IPS-20b (cell line): ENCODE data around the gene MYL6B.
A peak's percentile ranks its signal among the peaks of the same experiment; 100 is the strongest.

Source experiments
- H3K27ac ChIP-seq: one replicate; pipeline ENCODE4 v1.5.1; 2013; ENCODE audit warnings: low read length
- H3K27me3 ChIP-seq: 2 replicates; pipeline ENCODE4 v1.6.1; 2013; ENCODE audit warnings: mild to moderate bottlenecking, low read length, inconsistent platforms; ENCODE audit not compliant: insufficient read depth
- H3K36me3 ChIP-seq: 2 replicates; pipeline ENCODE4 v1.6.1; 2013; ENCODE audit warnings: low read depth, mild to moderate bottlenecking, inconsistent platforms, low read length, moderate library complexity; ENCODE audit not compliant: insufficient read depth
- H3K4me1 ChIP-seq: 2 replicates; pipeline ENCODE4 v1.6.1; 2013; ENCODE audit warnings: mild to moderate bottlenecking, control low read depth, inconsistent platforms, low read length, moderate library complexity; ENCODE audit not compliant: insufficient read depth
- H3K4me3 ChIP-seq: 2 replicates; pipeline ENCODE4 v1.5.1; 2013; ENCODE audit warnings: mild to moderate bottlenecking, low read length, inconsistent platforms
- H3K9ac ChIP-seq: 2 replicates; pipeline ENCODE4 v1.6.1; 2013; ENCODE audit warnings: low read depth, mild to moderate bottlenecking, inconsistent platforms, low read length, moderate library complexity
- H3K9me3 ChIP-seq: 2 replicates; pipeline ENCODE4 v1.6.1; 2013; ENCODE audit warnings: mild to moderate bottlenecking, low read depth, low read length, inconsistent platforms; ENCODE audit not compliant: insufficient read depth

MYL6B gene

GRCh38 chr12:56143870-56144269 is 8.5 kb upstream of the MYL6B start:
- no peaks in the 10 kb centered on the region for H3K9me3 ChIP-seq
- H3K36me3 ChIP-seq, result peaks cover 63% of the 10 kb centered on the region
- no peaks in the 10 kb centered on the region for H3K4me1 ChIP-seq
- no peaks in the 10 kb centered on the region for H3K27me3 ChIP-seq
- H3K9ac ChIP-seq, result no peak overlapping the region
- H3K4me3 ChIP-seq, result no peak overlapping the region
- no peak overlapping the region for H3K27ac ChIP-seq

GRCh38 chr12:56145217-56145616 is 7.2 kb upstream of the MYL6B start:
- H3K4me1 ChIP-seq, result no peaks in the 10 kb centered on the region
- H3K4me3 ChIP-seq, result no peak overlapping the region
- H3K9me3 ChIP-seq, result no peaks in the 10 kb centered on the region
- no peaks in the 10 kb centered on the region for H3K27me3 ChIP-seq
- no peak overlapping the region for H3K27ac ChIP-seq
- H3K9ac ChIP-seq, result no peak overlapping the region
- H3K36me3 ChIP-seq, result peaks cover 54% of the 10 kb centered on the region

DNA sequence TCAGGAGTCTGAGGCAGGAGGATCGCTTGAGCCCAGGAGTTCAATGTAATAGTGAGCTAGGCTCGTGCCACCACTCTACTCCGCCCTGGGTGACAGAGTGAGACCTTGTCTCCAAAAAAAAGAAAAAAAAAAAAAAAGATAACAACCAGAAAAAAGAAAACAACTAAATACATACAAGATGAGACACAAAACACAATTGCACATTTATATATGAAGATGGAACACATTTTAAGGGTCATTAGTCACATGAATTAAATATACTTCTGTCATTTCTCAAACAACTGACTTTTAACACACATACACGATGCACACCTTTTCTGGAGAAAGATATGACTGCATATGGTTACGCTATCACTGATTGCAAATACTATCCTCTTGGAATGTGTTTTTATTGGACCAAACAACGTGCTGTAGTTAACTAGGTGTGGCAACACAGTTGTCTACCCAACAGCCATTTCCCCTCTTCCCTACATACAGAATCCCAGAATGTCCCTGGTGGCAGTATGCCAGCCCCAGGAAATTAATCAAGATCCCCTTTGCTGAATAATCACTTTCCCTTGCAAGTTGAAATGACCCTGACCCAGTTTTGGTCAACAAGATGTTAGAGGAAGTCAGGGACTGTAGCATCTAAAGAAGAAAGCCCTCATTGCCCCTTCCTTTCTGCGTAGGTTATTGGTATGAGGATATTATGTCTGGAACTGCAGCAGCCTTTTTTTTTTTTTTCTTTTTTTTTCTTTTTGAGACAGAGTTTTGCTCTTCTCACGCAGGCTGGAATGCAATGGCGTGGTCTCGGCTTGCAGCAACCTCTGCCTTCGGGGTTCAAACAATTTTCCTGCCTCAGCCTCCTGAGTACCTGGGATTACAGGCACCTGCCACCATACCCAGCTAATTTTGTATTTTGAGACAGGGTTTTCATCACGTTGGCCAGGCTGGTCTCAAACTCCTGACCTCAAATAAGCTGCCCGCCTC is 5.6 kb upstream of the MYL6B start:
- Histone ChIP-seq H3K9ac (no peak overlapping the region), H3K4me1 (0 out of 2 replicates have a peak, but pooled peaks cover 3% of the 10 kb centered on the region), H3K27ac (no peak overlapping the region), H3K27me3 (no peaks in the 10 kb centered on the region), H3K9me3 (no peaks in the 10 kb centered on the region), H3K36me3 (peaks cover 42% of the 10 kb centered on the region), H3K4me3 (no peak overlapping the region)

- Histone ChIP-seq H3K9me3 (no peaks in the 10 kb centered on the region), H3K36me3 (peaks cover 21% of the 10 kb centered on the region), H3K27ac (no peak overlapping the region), H3K4me1 (peaks cover 6% of the 10 kb centered on the region; the same call in 1 of the 2 replicates), H3K9ac (no peak overlapping the region), H3K4me3 (no peak overlapping the region), H3K27me3 (no peaks in the 10 kb centered on the region)
Measured at GRCh38 chr12:56150563-56150962, 1.8 kb upstream of the MYL6B start.

- Histone ChIP-seq H3K27ac (peak overlapping the region; percentile 44), H3K4me3 (peak overlapping the region; percentile 78), H3K27me3 (no peaks in the 10 kb centered on the region), H3K36me3 (peaks cover 24% of the 10 kb centered on the region), H3K9ac (peak overlapping the region; percentile 87), H3K9me3 (no peaks in the 10 kb centered on the region), H3K4me1 (peaks cover 6% of the 10 kb centered on the region; the same call in 1 of the 2 replicates)
Measured at GRCh38 chr12:56151672-56152131, 685 bp upstream of the MYL6B start.

DNA sequence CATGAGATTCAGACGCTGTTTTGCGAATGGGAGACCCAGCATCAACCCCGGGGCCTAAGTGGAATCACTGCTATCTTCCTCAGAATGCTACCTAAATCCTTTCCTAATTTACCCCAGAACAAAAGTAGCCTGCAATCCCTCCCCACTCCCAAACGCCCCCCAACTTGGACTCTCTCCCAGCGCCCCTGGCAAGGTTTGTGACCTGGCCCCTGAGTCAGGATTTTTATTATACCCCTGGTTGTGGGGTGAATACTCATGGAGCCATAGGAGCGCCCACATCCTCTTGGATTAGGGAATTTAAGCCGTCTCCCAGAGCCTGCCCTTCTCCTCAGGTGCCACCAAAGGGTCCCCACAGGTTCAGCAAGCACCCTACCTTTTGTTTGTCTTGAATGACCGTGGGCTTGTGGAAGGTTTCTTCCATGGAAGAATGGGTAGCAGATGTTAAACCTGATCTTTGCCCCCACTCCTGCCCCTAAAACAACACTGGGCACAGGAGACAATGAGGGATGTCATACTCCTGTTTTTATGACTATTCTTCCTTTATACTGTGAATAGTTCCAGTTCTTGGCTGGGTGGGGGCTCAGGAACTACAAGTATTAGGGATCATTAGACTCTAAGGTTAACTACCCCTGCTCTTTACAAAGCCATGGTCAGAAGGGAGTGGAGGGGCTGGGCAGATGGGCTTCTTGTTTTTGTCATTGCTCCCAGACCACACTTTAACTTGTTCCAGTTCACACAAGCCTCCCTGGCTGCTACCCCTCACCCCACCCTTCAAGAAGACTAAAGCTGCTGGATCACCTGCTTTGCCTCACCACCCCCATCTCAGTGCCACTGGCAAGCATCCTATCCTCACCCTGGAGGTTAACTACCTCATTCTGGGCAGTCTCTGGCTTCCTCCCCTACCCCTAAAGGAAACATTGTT is 630 bp downstream of the MYL6B start:
- Histone ChIP-seq H3K27ac (no peak overlapping the region), H3K4me1 (peaks cover 6% of the 10 kb centered on the region; the same call in 1 of the 2 replicates)

DNA sequence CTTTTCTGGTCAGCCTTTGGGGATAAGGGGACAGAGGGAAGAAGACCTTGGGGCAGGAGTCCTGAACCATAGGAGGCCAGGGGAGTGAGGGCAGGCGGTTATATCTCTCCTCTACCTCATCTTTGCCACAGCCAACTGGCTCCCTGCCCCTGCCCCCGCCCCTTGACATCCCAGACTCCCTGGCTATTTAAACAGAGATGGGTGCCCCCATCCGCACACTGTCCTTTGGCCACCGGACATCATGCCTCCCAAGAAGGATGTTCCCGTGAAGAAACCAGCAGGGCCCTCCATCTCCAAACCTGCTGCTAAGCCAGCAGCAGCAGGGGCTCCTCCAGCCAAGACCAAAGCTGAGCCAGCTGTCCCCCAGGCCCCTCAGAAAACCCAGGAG is 1.3 kb downstream of the MYL6B start:
- H3K27ac ChIP-seq, result no peak overlapping the region
- peak overlapping the region; percentile 87; the same call in 1 of the 2 replicates for H3K9ac ChIP-seq
- H3K36me3 ChIP-seq, result peaks cover 24% of the 10 kb centered on the region
- no peaks in the 10 kb centered on the region for H3K9me3 ChIP-seq
- peak overlapping the region; percentile 78; the same call in 1 of the 2 replicates for H3K4me3 ChIP-seq
- H3K27me3 ChIP-seq, result no peaks in the 10 kb centered on the region
- H3K4me1 ChIP-seq, result peaks cover 6% of the 10 kb centered on the region; the same call in 1 of the 2 replicates

More for the DNA sequence above, 630 bp downstream of the MYL6B start:
- Histone ChIP-seq H3K9ac (peak overlapping the region; percentile 87; the same call in 1 of the 2 replicates), H3K36me3 (peaks cover 24% of the 10 kb centered on the region), H3K9me3 (no peaks in the 10 kb centered on the region), H3K27me3 (no peaks in the 10 kb centered on the region), H3K4me3 (peak overlapping the region; percentile 78)

- Histone ChIP-seq H3K9ac (no peak overlapping the region), H3K27ac (no peak overlapping the region), H3K36me3 (peaks cover 27% of the 10 kb centered on the region), H3K4me3 (no peak overlapping the region), H3K9me3 (no peaks in the 10 kb centered on the region), H3K27me3 (no peaks in the 10 kb centered on the region), H3K4me1 (peaks cover 6% of the 10 kb centered on the region; the same call in 1 of the 2 replicates)
Measured at GRCh38 chr12:56154246-56154771, 1.9 kb downstream of the MYL6B start.

DNA sequence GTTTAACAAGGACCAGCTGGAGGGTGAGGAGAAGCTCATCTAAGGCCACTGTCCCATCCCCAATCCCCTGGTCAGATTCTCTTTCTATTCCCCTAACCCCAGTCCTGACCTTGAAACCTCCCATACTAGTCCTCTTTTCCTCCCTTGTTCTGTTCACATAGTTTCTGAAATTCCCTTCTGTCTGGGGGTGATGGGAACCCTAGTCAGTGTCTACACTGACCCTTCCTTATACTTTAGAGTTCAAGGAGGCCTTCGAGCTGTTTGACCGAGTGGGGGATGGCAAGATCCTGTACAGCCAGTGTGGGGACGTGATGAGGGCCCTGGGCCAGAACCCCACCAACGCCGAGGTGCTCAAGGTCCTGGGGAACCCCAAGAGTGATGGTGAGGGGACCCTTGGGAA is 2.4 kb downstream of the MYL6B start:
- no peaks in the 10 kb centered on the region for H3K9me3 ChIP-seq
- peaks cover 10% of the 10 kb centered on the region for H3K4me1 ChIP-seq
- H3K36me3 ChIP-seq, result peaks cover 28% of the 10 kb centered on the region
- no peaks in the 10 kb centered on the region for H3K27me3 ChIP-seq
- no peak overlapping the region for H3K4me3 ChIP-seq
- H3K9ac ChIP-seq, result no peak overlapping the region
- H3K27ac ChIP-seq, result no peak overlapping the region

DNA sequence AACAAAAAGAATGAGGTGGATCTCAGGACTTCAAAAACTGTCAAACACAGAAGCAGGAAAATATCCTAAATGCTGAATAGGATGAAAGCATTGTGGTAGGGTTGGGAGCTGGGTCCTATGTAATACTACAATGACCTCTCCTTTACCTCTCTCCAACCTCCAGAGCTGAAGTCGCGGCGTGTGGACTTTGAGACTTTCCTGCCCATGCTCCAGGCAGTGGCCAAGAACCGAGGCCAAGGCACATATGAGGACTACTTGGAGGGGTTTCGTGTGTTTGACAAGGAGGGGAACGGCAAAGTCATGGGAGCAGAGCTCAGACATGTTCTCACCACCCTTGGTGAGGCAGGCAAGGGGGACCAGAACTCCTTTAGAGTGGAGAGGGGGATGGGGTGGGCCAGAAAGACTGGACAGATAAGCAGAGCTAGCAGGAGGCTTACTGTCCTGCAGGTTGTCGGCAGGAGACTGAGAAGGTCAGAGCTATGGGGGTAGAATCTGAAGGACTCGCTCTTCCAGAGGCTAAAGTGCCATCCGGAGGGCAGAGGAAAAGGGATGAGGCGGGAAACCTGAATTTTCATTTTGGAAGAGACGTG is 3.0 kb downstream of the MYL6B start:
- Histone ChIP-seq H3K36me3 (peaks cover 32% of the 10 kb centered on the region), H3K4me1 (peaks cover 15% of the 10 kb centered on the region), H3K9ac (no peak overlapping the region), H3K4me3 (no peak overlapping the region), H3K27ac (no peak overlapping the region), H3K27me3 (no peaks in the 10 kb centered on the region), H3K9me3 (no peaks in the 10 kb centered on the region)
